DMS 273 (cell line): ENCODE results near the gene DDIT4L.
"Not testable (repeated sequence)": the region's sequence is repeated elsewhere in the genome, so short reads cannot be mapped to it uniquely, and the experiment has no call there.

Source experiments
- DNase-seq: peaks from one replicate; lab custom pipeline; 2025; ENCODE audit not compliant: unreplicated experiment; lab: John Stamatoyannopoulos, UW

DDIT4L gene

GRCh38 chr4:100189820-100190642 lies at the start of gene DDIT4L:
Gene DDIT4L, minus strand, starts transcription at chr4:100190468. Its CDS starts 485 bp downstream, at chr4:100189983.
- DNase-seq: peak; percentile 63

GRCh38 chr4:100240008-100240407 lies 49.7 kb upstream of the DDIT4L start:
- DNase-seq: no peak

DNA sequence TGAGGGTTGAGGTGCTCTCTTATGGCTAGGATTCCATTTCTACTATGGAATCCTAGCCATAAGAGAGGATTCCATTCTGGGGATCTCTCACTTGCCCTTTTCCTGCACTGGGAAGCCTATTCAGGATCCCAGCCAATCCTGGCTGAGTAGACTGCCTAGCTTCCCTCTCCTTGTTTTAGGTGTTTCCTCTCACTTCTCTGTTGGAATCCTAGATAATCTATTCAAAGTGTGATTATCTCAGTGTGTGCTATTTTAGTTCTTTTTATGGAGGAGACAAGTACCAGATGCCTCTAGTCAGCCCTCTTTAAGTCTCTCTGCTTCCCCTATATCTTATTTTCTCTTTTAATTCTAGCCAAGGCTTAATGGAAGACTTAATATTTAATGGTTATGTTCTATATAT lies 34.5 kb upstream of the DDIT4L start:
- no peak for DNase-seq

GRCh38 chr4:100224160-100224559 lies 33.9 kb upstream of the DDIT4L start:
- DNase-seq: no peak

- no peak for DNase-seq
These were observed 18.7 kb upstream of the DDIT4L start for GRCh38 chr4:100208964-100209363.

DNA sequence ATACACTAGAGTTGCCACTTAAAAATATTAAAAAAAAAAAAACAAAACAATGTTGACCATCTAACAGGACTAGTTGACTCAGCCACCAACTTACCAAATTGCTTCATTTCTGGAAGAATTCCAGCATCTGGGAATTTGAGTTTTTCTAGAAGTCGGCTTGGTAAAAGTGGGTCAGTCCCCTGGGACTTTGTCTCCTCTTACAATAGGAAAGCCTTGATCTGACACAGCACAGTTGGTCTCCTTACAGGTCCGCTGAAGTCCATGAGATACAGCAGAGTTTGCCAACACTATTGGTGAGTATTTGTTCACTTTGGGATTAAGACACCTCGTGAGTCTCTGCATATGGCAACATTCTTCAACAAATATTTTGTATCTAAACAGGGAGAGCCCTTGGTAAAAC lies 18.2 kb upstream of the DDIT4L start:
- no peak for DNase-seq

DNA sequence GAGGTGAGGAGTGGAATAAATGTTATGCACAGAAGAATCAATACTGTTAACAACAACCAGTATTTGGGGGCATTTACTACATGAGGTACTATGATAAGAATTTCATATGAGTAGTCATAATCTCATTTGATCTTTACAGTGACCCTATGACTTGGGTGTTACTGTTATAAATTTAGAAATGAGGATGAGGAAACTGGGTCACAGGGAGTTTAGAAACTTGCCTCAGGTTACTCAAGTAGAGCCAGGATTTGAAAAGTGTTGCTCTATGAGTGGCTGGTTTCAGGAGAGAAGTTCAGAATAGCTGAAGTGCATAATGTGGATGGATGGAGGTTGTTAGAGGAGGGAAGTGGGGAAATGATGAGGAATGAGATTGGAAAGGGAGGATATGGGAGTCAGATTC lies 16.6 kb upstream of the DDIT4L start:
- no peak for DNase-seq

- no peak for DNase-seq
These were observed 7.8 kb upstream of the DDIT4L start for GRCh38 chr4:100198061-100198460.

GRCh38 chr4:100196388-100197071 lies 6.3 kb upstream of the DDIT4L start:
- DNase-seq: not testable (repeated sequence)

DNA sequence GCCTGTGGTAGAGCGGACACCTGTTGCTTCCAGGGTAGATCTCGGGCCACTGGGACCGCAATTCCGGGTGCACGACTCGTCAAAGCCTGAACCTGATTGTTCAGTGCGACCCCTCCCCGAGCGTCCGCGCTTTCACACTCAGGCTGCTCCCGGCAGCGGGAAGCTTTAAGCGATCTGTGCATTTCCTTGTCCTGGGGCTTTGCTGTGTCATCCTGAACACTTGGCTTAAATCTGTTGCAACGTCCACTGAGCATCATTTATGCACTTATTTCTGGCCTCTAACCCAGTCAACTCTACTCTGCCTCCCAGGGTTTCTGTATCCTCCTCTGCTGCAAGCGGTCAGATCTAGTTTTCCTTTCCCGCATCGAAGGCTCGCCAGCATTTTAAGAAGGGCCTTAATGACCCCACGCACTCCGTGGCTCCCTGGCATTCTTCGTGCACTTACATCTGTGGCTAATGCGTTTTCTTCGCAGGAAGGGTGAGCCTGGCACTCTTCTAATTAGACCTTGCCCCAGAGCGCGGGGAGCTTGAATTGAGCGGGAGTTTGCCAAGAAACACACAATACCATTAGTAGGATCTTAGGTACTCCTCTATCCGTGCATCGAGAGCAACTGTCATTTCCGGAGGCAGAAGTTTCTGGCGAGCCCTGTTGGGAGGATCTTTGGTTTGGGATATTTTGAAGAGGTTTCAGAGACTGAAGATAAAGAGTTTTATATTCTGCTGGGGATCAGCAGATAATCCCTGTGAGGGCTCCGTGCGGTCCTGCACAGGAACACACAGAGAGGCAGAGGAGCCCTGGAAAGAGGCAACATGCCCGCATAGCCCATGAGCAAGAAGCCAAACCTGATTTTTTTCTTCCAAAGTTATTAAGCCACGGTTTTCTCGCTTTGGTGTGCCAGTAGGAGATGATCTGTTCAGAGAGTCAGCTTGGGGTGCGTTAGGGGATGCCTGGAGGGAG lies 654 bp upstream of the DDIT4L start:
- DNase-seq: peak; percentile 13

GRCh38 chr4:100188829-100189228 lies 1.4 kb downstream of the DDIT4L start:
- peak; percentile 15 for DNase-seq

DNA sequence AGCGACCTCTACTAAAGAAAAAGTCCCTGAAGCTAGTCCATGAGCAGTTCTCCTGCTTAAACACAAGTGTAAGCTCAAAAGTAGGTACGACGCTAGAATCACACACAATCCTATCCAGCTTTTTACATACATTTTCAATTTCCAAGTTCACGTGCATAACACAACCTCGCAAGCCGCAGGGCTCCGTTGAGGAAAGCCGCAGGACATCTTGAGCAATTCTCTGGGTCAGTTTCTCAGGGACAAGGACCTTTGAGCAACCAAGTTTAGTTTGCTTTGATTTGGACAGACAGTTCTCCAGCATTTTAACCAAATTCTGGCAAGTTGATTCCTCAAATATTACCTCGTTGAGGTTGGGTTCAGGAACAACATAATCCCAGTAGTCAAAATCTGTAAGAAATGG lies 2.5 kb downstream of the DDIT4L start:
- no peak for DNase-seq

DNA sequence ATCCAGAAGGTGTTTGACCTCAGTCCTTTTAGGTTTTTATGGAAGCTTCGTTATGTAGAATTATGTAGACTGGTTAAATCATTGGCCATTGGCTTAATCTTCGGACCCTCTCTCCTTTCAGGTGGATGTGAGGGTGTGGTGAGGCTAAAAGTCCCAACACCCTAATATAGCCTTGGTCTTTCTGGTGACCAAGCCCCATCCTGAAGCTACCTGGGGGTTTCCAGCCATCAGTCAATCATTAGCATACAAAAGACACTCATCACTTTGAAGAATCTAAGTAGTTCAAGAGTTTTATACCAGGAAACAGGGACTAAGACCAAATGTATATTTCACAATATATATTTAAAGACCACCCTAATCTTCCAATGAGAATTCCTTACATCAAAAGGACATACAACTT lies 5.5 kb downstream of the DDIT4L start:
- DNase-seq: no peak

DNA sequence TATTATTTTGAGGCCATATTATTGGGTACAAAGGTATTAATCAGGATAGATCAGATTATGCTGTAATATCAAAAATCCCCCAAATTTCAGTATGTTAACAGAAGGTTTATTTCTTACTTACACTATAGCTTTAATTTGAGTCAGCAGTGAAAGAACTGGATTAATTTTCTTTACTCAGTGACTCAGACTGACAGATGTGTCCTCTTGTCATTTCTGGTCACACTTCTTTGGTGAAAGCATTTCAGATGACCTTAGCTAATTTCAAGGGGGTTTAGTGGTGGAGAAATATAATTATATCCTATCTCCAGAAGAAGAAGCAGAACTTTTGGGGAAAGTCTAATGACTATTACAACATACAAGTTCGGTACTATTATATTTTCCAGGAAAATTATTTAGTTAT lies 12.4 kb downstream of the DDIT4L start:
- DNase-seq: no peak

DNA sequence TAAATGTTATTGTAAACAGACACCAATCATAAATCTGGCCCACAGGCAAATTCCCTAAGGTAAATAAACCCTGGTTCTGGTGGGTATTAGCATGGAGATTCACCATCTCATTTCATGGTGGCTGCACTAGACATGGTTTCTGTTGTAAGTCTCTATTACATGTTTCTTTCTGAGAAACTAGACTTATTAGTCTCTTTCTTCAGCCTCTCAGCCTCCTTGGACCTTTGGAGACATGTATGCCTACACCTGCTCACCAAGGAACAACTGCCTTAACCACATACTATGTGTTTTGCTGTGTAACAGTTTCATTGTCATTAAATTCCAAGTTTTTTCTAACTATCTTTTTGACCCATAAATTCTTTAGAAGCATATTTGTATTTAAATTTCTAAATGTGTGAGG lies 13.1 kb downstream of the DDIT4L start:
- no peak for DNase-seq

- no peak for DNase-seq
These were observed 14.4 kb downstream of the DDIT4L start for GRCh38 chr4:100175858-100176257.

DNA sequence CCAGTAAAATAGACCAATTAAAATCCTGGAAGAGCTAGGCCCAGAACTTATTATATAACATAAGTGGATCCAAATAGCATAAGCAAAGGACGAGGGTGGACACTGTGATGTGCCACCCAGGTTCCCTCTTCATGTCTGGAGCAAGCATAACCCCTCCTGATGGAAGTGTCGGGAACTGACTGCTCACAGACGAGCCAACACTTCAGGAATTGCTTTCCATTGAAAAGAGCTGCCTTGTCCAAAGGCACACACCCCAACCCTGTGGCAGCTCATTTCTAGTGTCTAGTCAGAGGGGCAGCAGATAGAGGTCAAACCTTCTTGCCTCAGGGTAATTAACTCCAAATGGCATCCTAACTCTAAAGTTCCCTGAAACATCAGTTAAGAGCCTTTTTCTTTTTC lies 15.3 kb downstream of the DDIT4L start:
- DNase-seq: no peak

DNA sequence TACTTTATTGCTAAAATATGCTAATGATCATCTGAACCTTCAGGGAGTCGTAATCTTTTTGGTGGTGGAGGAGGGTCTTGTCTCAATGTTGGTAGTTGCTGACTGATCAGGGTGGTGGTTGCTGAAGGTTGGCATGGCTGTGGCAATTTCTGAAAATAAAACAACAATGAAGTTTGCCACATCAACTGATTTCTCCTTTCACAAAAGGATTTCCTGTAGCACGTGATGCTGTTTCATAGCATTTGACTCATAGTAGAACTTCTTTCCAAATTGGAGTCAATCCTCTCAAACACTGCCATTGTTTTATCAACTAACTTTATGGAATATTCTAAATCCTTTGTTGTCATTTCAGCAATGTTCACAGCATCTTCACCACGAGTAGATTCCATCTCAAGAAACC lies 19.3 kb downstream of the DDIT4L start:
- DNase-seq: no peak

DNA sequence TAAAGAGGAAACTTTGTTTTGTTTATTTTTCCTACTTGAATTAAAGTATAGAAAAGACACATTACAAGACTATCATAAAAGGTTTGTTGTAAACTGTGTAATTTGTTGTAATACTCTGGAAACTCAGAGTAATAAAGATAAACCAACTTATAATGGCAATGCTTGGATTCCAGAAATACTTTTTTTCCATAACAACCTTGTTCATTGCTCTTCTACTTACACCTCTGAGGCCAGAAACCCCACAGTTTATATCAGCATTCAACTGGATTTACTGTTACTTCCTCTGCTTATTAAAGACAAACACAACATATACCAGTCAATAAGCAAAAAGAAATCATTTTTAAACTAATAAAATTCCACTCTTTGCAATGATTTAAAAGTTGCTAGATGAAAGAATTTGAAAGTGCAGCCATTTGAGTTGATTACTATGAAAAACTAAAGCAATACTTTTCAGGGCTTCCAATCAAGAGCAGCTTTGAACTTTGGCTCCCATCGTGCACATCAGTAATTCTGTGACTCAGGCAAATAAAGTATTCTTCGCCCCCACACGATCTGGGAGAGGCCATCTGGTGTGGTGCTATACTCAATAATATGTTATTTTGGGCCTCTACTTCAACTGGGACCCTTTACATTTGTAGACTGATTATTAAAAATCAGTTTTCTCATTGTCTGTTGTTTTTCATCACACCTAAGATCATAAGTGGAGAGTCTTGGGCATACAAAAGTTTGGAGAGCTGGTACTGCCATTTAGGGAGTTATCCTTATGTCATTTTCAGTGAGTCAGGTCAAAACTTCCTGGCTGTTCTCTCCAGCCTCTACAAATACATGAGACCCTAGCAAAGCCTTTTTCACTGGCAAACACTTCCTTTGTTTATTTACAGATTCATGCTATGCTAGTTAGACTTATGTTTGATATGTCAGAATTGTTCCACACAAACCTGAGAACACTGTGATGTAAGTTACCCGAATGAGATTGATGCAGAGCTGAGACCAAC lies 20.5 kb downstream of the DDIT4L start:
- DNase-seq: peak; percentile 54

GRCh38 chr4:100168521-100168920 lies 21.7 kb downstream of the DDIT4L start:
- no peak for DNase-seq
